HG03439 (cell line): ENCODE results near the gene ATP5PO.
"Not testable (repeated sequence)": the region's sequence is repeated elsewhere in the genome, so short reads cannot be mapped to it uniquely, and the experiment has no call there.

Source experiments
- ATAC-seq: cut with Tn5 transposase; IDR thresholded peaks from one replicate; pipeline ENCODE4 v1.9.1; 2021; ENCODE audit warnings: mild to moderate bottlenecking, moderate library complexity; ENCODE audit not compliant: unreplicated experiment

ATP5PO gene

GRCh38 chr21:33942426-33942825, 26.8 kb upstream of the ATP5PO start:
- no peak for ATAC-seq

DNA sequence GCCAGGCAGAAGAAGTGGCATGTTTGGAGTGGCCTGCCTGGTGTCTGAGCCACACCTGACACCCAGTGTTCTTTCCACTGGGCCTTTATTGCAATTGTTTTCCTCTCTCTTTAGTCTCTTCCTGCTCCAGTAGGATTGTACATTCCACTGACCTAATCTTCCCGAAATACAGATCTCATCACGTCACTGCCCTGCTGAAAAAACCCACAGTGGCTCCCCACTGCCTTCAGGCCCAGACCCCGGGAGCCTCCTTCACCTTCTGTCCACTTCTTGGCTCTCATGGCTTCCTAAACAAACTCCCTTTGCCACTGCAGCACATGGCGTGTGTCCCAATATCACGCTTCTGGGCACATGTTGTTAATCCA, 25.3 kb upstream of the ATP5PO start:
- ATAC-seq = no peak

DNA sequence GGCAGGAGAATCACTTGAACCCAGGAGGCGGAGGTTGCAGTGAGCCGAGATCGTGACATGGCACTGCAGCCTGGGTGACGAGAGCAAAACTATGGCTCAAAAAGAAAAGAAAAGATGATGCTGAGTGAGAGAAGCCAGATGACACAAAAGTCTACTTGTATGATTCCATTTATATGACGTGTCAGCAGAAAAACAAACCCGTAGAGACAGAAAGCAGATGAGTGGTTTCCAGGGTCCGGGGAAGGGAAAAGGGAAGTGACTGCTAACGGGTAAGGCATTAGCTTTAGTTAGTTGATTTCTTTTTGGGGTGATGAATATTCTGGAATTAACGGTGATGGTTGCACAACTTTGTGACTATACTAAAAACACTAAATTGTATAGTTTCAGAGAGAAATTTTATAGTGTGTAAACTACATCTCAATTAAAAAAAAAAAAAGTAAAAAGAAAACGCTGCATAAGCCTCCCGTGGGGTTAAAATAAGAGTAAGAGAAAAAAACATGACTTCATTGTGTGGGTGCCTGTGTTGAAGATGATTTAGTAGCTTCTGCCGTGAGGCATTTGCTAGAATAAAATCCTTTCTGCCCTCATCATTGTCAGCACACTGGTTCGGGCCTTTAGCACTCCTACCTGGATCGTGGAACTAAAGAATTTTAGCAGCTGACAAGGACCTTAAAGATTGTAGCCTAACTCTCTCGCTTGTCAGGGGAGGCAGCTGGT, 24.7 kb upstream of the ATP5PO start:
- no peak for ATAC-seq

DNA sequence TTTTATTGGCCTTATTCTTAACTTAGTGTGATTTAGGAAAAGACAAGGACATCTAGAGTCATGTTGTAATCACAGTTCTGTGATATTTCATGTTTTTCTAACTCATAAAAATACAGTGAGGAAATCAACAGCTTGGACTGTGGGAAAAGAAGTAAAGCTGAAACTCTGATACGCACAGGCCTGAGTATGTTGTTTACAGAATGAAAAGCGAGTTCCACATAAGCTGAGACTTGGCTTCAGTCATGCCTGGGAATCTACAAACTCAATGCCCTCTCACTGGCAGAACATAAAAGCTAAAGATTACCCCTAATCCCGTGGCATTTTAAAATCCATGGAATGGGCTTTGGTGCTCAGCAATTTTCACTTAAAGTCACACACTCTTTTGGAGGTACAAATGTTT, 23.6 kb upstream of the ATP5PO start:
- no peak for ATAC-seq

DNA sequence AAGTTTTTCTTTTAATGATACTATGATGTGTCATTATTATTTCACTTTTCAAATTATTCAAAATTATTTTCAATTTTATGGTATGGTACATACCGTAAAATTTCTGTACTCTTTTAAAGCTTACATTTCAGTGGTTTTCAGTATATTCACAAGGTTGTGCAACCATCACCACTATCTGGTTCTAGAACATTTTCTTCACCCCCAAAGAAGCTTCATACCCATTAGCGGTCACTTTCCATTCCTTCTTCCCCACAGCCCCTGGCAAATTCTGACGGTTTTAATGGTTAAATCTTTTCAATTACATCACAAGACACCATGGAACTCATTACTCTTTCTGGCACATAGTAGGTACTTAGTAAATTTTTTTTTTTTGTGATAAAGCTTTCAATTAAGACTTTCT, 22.8 kb upstream of the ATP5PO start:
- ATAC-seq = no peak

- ATAC-seq = no peak
Measured at GRCh38 chr21:33937931-33938339, 22.3 kb upstream of the ATP5PO start.

GRCh38 chr21:33937146-33937545, 21.5 kb upstream of the ATP5PO start:
- no peak for ATAC-seq

DNA sequence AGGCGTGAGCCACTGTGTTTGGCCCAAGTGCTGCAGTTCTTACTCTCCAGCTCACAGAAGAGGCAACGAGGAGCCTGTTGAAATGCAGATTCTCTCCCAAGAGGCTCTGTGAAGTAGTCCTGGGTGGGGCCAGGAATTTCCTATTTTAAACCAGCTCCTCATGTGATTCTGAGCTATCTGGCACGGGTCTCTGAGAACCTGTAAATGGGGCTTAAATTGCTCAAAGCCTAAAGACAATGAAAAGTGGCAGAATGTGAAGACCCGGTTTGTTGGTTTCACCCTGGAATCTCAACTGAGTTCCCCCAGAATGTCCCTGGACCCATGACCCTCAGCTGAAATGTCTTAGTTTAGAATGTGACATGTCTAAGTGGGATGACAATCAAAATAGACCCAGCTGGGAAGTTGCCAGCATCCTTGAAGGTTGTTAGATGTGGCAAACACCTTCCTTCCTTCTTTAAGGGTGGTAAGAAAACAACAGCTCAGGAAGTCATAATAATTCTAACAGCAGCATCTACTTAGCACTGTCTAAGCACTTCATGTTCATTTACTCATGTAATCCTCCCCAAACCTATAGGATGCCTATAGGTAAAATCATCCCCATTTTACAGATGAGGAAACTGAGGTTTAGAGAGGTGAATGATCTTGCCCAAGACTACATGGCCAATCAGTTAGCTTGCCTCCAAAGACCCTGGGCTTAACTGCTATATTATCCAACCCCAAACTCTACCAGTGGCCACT, 20.9 kb upstream of the ATP5PO start:
- ATAC-seq = no peak

DNA sequence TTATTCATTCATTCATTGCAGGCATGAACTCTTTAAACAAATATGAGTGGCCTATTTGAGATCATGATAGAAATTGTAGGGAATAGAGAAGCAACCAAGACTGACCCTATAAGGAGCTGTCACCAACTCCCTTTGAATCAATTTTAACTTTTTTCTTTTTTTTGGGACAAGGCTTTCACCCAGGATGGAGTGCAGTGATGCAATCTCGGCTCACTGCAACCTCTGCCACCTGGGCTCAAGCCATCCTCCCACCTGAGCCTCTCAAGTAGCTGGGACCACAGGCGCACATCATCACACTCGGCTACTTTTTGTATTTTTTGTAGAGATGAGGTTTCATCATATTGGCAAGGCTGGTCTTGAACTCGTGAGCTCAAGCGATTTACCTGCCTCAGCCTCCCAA, 17.1 kb upstream of the ATP5PO start:
- no peak for ATAC-seq

DNA sequence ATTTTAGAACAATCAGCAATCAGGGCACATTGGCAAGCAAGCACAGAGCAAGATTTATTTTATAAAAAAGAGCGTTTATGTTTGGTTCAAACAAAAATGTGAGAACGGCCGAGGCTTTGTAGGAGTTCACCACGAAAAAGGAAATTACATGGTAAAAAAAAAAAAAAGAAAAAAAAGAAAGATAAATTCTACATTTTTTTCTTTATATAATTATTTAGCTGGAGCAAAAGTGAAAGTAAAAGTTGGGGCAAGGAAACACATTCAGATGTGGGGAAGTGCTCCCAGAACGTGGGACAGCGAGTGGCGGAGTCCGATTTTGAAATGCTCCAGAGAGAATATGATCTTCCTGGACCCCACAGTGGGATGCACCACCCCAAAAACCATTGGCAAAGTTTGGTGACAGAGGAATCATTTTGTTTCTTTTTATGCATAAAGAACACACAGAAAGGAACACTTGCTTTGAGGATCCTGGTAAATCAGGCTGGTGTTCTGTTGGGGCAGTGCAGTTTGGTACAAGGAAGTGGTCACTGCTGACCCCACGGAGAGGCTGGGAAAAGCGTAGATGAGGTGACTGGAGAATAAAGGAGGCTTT, 16.3 kb upstream of the ATP5PO start:
- no peak for ATAC-seq

- not testable (repeated sequence) for ATAC-seq
Measured at GRCh38 chr21:33931052-33931798, 15.6 kb upstream of the ATP5PO start.

DNA sequence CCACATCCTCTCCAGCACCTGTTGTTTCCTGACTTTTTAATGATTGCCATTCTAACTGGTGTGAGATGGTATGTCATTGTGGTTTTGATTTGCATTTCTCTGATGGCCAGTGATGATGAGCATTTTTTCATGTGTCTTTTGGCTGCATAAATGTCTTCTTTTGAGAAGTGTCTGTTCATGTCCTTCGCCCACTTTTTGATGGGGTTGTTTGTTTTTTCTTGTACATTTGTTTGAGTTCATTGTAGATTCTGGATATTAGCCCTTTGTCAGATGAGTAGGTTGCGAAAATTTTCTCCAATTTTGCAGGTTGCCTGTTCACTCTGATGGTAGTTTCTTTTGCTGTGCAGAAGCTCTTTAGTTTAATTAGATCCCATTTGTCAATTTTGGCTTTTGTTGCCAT, 10.6 kb upstream of the ATP5PO start:
- not testable (repeated sequence) for ATAC-seq

DNA sequence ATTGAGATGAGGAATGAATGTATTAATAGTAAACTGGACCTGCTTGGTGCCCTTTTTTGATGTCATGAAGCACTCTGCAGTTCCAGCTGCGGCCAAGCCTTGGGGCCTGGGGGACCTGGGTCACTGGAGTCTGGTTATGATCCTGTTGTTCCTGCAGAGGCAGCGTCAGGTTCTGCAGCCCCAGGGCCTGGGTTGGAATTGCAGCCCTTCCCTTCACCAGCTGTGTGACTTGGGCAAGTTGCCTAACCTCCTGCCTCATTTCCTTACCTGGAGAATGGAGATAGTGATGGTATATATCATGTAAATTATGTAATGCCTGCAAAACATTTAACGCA, 9.1 kb upstream of the ATP5PO start:
- no peak for ATAC-seq

GRCh38 chr21:33924079-33924765, 8.6 kb upstream of the ATP5PO start:
- ATAC-seq = peak; percentile 81

DNA sequence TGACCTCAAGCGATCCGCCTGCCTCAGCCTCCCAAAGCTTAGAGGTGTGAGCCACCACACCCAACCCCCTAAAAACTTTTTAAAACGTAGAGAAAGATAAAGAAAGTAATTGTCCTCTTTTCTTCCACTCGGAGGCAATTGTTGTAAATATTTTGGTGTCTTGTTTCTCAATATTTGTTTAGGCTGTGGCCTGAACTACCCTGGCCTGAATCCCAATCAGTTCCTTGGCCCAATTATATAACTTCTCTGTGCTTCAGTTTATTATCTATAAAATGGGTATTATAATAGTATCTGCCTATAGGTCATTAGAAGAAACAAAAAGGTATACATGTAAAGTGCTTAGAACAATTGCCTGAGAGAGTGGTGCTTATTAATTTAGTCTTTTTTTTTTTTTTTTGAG, 1.8 kb upstream of the ATP5PO start:
- ATAC-seq = no peak

DNA sequence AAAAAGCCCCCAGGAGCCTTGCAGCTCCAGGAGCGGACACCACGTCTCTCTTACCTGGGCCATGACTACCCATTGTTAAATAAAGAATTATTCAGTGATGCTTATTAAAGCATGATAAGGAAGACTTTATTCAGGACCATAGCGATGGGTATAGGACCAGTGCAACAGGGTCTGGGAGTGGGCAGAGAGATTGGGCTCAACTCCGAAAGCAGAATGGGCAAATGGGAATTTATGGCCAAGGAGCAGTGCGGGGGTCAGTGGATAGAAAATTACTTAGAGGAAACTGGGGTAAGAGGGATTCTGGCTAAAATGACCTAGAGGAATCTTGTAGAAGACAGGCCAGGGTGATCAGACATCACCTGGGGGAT, 580 bp upstream of the ATP5PO start:
- ATAC-seq = no peak

DNA sequence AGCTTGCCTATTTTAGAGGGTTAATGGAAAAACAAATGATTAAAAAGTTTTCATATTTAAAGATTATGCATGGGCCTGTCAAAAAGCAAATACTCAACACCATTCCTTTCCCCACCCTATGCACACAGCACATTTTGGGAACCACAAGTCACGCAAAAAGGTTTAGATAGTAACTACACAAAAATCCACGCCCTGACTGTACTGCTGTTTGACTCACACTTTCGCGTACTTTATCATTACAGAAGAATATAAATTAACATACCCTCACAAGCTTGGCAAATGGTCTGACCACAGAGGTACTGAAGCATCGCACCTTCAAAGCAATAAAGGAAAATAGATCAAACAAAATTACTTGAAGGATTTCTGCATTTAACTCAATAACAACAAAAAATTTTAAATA, 1.4 kb downstream of the ATP5PO start:
- ATAC-seq = no peak

DNA sequence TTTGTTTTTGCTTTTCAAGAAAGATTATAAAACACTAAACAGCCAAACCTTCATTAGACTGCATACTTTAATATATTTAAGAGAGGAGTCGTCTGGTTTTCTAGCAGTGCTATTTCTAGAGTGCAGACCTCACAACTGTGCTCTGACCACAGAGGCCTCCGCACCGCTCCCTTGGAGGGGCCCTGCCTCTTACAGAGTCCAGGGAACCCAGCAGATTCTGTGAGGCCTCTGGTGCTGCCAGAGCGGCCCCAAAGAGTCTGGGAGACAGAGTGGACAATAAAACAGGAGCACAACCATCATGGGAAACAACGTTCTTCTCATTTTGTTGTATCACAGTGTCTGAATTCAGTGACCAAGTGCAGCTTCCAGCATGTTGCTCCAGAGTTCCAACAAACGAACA, 5.8 kb downstream of the ATP5PO start:
- ATAC-seq = no peak

GRCh38 chr21:33908760-33909159, 6.8 kb downstream of the ATP5PO start:
- no peak for ATAC-seq

DNA sequence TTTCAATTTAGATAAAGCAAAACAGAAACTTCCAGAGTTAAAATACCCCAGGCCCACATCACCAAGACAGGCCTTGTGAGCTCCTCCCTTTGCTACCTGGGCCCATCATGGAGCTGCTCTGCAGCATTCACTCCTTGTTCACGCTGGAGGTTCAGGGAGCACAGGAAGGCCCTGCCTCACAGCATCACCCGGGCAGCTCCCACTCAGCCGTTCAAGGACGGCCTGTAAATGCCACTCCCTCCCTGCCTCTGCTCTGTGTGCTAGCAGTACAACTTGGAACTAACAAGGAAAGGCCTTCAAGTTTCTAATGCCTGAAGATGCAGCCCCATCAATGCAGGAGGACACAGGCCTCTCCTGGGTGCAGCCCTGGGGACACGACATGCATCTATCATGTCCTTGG, 11.6 kb downstream of the ATP5PO start:
- ATAC-seq = no peak

GRCh38 chr21:33902349-33902748, 13.3 kb downstream of the ATP5PO start:
- no peak for ATAC-seq
